ENCODE results near the gene RAB31. TPM values are rescaled to one million over a fixed set of nuclear protein-coding genes. Genes with fewer than 3 reads are reported as not detected.

Gene RAB31
- total RNA-seq, 4 donors from 2014 or later = 22.9 to 98.1 (median 34.3) TPM

DNA sequence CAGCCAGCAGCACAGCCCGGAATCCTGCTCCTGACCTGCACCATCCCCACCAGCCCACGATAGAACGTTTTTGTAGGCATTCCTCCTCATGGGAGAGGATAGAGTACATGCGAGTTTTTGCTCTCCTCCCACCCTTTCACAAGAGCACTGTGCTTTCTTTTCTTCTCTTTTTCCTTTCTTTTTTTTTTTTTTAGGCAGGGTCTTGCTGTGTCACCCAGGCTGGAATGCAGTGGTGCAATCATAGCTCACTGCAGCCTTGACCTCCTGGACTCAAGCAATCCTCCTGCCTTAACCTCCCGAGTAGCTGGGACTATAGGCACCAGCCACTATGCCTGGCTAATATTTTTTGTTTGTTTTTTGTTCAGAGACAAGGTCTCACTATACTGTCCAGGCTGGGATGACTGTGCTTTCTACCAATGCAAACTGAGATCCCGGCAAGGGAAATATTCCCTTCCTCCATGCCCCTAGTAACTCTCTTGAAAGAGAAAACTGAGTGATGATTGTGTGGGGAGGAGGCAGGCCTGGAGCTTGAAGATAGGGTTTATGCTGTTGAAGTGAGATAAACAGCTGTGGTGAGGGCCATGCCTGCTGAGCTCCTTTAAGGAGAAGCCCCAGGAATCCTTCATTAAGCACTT, 95.1 kb downstream of the RAB31 start:
- no peak for DNase-seq
- H3K9me3 ChIP-seq = no peaks in the 10 kb centered on the region
- H3K4me1 ChIP-seq = no peaks in the 10 kb centered on the region

DNA sequence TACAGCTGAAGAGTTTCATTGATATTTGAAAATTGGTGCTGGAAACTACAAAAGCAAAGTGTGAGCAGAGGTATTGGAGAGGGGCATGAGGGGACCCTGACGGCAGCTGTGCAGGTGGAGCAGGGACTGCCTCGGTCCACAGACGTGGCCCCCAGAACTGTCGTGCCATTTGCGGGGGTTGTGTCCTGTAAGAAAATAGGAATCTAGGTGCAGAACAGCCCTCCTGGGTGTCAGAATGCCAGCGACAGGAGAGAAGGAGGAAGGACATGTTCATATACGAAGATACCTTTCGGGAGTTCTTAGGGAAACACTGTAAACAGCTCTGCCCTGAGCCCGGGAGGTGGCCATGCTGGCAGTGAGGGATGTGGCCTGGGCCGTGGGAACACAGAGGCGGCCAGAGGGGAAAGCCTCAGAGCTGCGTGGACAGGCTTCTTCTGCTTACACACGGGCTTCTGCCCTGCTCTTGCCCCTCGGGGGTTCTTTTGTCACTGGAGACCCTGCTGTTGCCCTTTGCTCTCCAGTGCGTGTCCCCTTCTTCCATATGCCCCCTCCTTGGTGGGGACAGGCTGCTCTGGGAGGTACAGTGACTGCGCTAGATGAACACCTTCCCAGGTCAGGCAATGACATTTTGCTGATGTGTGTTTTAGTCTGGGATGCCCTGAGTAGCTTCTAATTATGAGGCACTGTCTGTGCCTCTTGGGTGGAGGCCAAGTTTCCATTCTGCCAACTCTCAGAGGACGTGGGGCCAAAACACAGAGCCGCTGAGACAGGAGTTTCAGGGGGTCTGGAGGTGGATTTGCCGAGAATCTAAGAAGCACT, 95.8 kb downstream of the RAB31 start:
- TF ChIP-seq POLR2A (IDR thresholded peaks at IDR 0.05) = no peak
- TF ChIP-seq, protein P1, sequence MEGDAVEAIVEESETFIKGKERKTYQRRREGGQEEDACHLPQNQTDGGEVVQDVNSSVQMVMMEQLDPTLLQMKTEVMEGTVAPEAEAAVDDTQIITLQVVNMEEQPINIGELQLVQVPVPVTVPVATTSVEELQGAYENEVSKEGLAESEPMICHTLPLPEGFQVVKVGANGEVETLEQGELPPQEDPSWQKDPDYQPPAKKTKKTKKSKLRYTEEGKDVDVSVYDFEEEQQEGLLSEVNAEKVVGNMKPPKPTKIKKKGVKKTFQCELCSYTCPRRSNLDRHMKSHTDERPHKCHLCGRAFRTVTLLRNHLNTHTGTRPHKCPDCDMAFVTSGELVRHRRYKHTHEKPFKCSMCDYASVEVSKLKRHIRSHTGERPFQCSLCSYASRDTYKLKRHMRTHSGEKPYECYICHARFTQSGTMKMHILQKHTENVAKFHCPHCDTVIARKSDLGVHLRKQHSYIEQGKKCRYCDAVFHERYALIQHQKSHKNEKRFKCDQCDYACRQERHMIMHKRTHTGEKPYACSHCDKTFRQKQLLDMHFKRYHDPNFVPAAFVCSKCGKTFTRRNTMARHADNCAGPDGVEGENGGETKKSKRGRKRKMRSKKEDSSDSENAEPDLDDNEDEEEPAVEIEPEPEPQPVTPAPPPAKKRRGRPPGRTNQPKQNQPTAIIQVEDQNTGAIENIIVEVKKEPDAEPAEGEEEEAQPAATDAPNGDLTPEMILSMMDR (IDR thresholded peaks at IDR 0.05) = no peak
- Histone ChIP-seq H3K36me3 (no peaks in the 10 kb centered on the region), H3K27me3 (no peaks in the 10 kb centered on the region), H3K9me3 (no peaks in the 10 kb centered on the region), H3K4me3 (no peak overlapping the region), H3K27ac (no peak overlapping the region), H3K4me1 (peaks cover 0 to 2% of the 10 kb centered on the region in 2 donors)
- intact Hi-C loops (cut with DNase I; ENCODE audit: low total_unique reads) = no loop called here
- DNase-seq = no peak

More for the DNA sequence above, 95.1 kb downstream of the RAB31 start:
- intact Hi-C loops (cut with DNase I; ENCODE audit: low total_unique reads) = no loop called here
- H3K27me3 ChIP-seq = no peaks in the 10 kb centered on the region
- TF ChIP-seq, protein P1 (IDR thresholded peaks at IDR 0.05) = no peak
- no peak for TF ChIP-seq POLR2A (IDR thresholded peaks at IDR 0.05)
- no peak overlapping the region for H3K27ac ChIP-seq
- no peaks in the 10 kb centered on the region for H3K36me3 ChIP-seq
- H3K4me3 ChIP-seq = no peak overlapping the region

DNA sequence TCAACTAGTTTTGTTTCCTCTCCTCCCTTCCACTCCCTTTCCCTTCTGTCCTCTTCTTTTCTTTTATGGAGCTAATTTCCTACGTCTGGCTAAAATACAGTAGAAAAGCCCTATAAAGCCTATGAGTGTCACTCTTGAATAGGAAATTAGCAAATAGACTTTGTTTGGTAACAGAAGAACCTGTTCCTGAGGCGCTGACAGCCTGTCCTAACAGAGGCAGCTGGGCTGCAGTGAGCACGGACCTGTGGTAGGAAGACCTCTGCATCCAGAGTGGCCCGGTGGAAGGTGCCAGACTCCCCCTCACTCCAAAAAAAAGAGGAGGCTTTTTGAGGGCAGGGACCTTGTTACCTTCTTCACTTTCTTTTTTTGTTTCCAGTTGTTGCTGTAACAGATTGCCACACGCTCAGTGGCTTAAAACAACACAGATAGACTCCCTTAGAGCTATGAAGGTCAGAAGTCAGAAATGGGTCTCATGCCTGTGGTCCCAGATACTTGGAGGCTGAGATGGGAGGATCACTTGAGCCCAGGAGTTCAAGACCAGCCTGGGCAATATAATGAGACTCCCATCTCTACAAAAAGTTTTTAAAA, 96.5 kb downstream of the RAB31 start:
- TF ChIP-seq, protein P1 (IDR thresholded peaks at IDR 0.05) = no peak
- TF ChIP-seq POLR2A (IDR thresholded peaks at IDR 0.05) = no peak
- H3K4me3 ChIP-seq = no peak overlapping the region
- peaks cover 0 to 4% of the 10 kb centered on the region in 2 donors for H3K4me1 ChIP-seq
- intact Hi-C loops (cut with DNase I; ENCODE audit: low total_unique reads) = no loop called here
- no peaks in the 10 kb centered on the region for H3K9me3 ChIP-seq
- no peaks in the 10 kb centered on the region for H3K27me3 ChIP-seq
- DNase-seq = no peak
- no peaks in the 10 kb centered on the region for H3K36me3 ChIP-seq
- H3K27ac ChIP-seq = no peak overlapping the region

DNA sequence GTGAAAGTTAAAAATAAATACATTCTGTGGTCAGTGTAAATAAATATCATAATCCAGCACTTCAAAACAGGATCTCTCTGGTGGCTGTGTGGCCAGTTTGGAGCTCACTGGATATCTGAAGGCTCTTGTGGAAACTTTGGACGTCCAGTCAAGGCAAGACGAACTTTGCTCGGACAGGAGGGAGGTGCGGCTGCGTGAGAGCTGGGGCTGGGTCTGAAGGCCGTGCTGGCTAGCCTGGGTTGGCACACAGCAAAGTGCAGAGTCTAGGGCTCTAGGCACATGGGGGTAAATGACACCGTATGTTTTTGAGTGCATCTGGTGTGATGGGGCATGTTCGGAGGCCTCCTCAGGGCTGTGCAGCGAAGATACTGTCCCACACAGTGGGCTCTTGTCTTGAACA, 98.8 kb downstream of the RAB31 start:
- intact Hi-C loops (cut with DNase I; ENCODE audit: low total_unique reads) = no loop called here
- Histone ChIP-seq H3K27me3 (no peaks in the 10 kb centered on the region), H3K4me1 (peaks cover 8 to 13% of the 10 kb centered on the region in 2 donors), H3K4me3 (no peak overlapping the region), H3K27ac (no peak overlapping the region), H3K9me3 (no peaks in the 10 kb centered on the region), H3K36me3 (no peaks in the 10 kb centered on the region)
- DNase-seq = no peak
- no peak for TF ChIP-seq POLR2A (IDR thresholded peaks at IDR 0.05)
- TF ChIP-seq, protein P1 (IDR thresholded peaks at IDR 0.05) = no peak

Measured in uterus (tissue), 4 donors.